Stomach smooth muscle (tissue), 2 donors: ENCODE measurements around the gene CD200R1.

ENCODE experiments used
- H3K27ac ChIP-seq: one replicate; pipeline ENCODE4 v1.7.0; 2013; ENCODE audit warnings: mild to moderate bottlenecking, low read length, inconsistent platforms
- H3K27me3 ChIP-seq, 2 donors: one replicate each; pipeline ENCODE4 v1.7.0; 2013; ENCODE audit warnings: low read length in 2 of 2; ENCODE audit not compliant: insufficient read depth in 2 of 2, control insufficient read depth in 1 of 2
- H3K36me3 ChIP-seq, 2 donors: one replicate each; pipeline ENCODE4 v1.7.0; 2013; ENCODE audit warnings: low read length in 2 of 2; ENCODE audit not compliant: control insufficient read depth in 2 of 2, insufficient read depth in 2 of 2
- H3K4me1 ChIP-seq: one replicate; pipeline ENCODE4 v1.7.0; 2013; ENCODE audit warnings: low read length; ENCODE audit not compliant: control insufficient read depth, insufficient read depth
- H3K4me3 ChIP-seq, 2 donors: one replicate each; pipeline ENCODE4 v1.7.0; 2013; ENCODE audit warnings: low read length in 2 of 2
- H3K9ac ChIP-seq, 2 donors: one replicate each; pipeline ENCODE4 v1.7.0; 2013; ENCODE audit warnings: low read length in 2 of 2, mild to moderate bottlenecking in 1 of 2
- H3K9me3 ChIP-seq, 2 donors: one replicate each; pipeline ENCODE4 v1.7.0; 2013; ENCODE audit warnings: low read length in 2 of 2; ENCODE audit not compliant: control insufficient read depth in 2 of 2
- donor health status: healthy.
- donor health status: Pancreatic carcinoma.

The CD200R1 gene, protein sequence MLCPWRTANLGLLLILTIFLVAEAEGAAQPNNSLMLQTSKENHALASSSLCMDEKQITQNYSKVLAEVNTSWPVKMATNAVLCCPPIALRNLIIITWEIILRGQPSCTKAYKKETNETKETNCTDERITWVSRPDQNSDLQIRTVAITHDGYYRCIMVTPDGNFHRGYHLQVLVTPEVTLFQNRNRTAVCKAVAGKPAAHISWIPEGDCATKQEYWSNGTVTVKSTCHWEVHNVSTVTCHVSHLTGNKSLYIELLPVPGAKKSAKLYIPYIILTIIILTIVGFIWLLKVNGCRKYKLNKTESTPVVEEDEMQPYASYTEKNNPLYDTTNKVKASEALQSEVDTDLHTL

DNA sequence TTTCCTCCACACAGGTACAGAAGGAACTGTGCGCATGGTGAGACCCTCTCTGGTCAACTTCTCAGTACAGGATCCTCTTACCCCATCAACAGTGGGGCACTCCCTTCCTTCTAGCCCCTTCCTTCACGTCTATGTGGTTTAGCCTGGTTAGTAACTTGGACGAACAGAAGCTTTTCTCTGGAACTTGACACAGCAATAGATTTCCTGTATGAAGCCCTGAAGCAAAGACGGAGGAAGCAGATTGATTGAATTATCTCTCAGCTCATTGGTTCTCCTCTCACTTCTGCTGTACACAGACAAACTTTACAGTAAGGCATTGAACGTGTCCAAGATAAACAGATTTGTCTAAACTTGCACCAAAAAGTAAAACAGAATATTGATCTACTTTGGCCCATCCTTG, at the start of gene CD200R1:
Gene CD200R1 (minus strand): TSS at position 210 of the 400 bp plus-strand sequence. CDS start 246 bp downstream, outside the sequence.
- H3K9ac ChIP-seq = no peak within 1 kb of the TSS
- H3K4me3 ChIP-seq = no peak within 1 kb of the TSS

GRCh38 chr3:113021471-113021870, 46.6 kb upstream of the CD200R1 start:
- no peaks in the 10 kb centered on the region for H3K9me3 ChIP-seq
- peaks cover 18% of the 10 kb centered on the region for H3K4me1 ChIP-seq
- H3K27me3 ChIP-seq = no peaks in the 10 kb centered on the region
- no peak overlapping the region for H3K27ac ChIP-seq
- no peak overlapping the region for H3K4me3 ChIP-seq
- no peaks in the 10 kb centered on the region for H3K36me3 ChIP-seq
- H3K9ac ChIP-seq = no peak overlapping the region

More for the DNA sequence above, at the start of gene CD200R1:
- H3K4me1 ChIP-seq = no peaks in the 10 kb centered on the region
- no peaks in the 10 kb centered on the region for H3K9me3 ChIP-seq
- H3K36me3 ChIP-seq = no peaks in the 10 kb centered on the region
- H3K27ac ChIP-seq = no peak within 1 kb of the TSS
- no peaks in the 10 kb centered on the region for H3K27me3 ChIP-seq

GRCh38 chr3:113019182-113020137, 44.6 kb upstream of the CD200R1 start:
- Histone ChIP-seq H3K9ac (peak overlapping the region; percentile 89 to 91), H3K4me1 (peaks cover 18% of the 10 kb centered on the region), H3K36me3 (peaks cover 0 to 9% of the 10 kb centered on the region in 2 donors), H3K4me3 (peak overlapping the region; percentile 89 to 90), H3K9me3 (no peaks in the 10 kb centered on the region), H3K27me3 (no peaks in the 10 kb centered on the region), H3K27ac (peak overlapping the region; percentile 87)

DNA sequence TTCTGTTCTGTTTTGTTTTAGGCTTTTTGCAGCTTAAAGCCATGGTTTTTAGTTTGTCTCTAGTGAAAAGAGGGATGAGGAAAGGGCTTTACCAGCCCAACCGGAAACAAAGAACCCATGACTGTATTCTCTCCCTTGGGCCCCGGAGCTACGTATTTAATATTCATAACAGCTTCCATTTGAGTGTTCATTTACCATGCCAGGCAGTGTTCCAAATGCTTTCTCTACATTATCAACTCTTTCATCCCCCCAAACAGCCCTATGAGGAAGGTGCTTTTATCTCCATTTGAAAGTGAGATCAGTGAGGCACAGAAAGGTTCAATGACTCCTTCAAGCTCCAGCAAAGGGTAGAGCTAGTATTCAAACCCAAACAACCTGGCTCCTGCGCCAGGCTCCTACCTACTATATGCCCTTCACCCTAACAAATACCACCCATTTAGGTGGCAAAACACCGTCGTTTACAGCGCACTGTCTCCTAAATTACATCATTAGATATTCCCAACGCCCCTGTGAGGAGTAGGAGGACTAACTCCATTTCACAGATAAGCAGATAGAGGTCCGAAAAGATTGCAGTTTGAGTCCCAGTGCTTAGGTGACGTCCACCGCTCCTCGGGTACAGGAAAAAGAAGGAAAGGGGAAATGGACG, 43.8 kb upstream of the CD200R1 start:
- H3K4me1 ChIP-seq = peaks cover 18% of the 10 kb centered on the region
- peaks cover 0 to 9% of the 10 kb centered on the region in 2 donors for H3K36me3 ChIP-seq
- peak overlapping the region; percentile 87 for H3K27ac ChIP-seq
- peak overlapping the region; percentile 89 to 90 for H3K4me3 ChIP-seq
- H3K27me3 ChIP-seq = no peaks in the 10 kb centered on the region
- H3K9me3 ChIP-seq = no peaks in the 10 kb centered on the region
- H3K9ac ChIP-seq = peak overlapping the region; percentile 89 to 91

- no peaks in the 10 kb centered on the region for H3K9me3 ChIP-seq
- H3K4me3 ChIP-seq = no peak overlapping the region
- no peak overlapping the region for H3K27ac ChIP-seq
- no peaks in the 10 kb centered on the region for H3K27me3 ChIP-seq
- H3K4me1 ChIP-seq = peaks cover 6% of the 10 kb centered on the region
- no peak overlapping the region for H3K9ac ChIP-seq
- H3K36me3 ChIP-seq = peaks cover 8 to 19% of the 10 kb centered on the region in 2 donors
Measured at GRCh38 chr3:113013593-113013992, 38.7 kb upstream of the CD200R1 start.

DNA sequence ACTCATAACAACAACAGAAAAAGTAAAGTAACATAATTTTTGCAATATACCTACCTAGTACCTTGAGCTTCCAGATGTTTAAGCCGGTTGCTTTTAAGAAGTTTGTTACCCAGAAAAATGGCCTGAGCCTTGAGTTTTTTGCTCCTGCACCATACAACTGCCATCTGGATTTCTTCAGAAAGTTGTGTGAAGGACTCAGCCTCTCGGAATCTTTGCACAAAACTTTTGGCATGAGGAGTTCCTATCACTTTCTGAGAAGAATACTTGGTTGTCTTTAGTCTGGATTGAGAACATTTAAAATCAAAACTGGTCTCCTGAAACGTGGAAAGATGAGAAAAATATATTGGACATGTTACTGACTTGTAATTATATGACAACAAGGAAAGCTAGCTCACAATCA, 33.2 kb upstream of the CD200R1 start:
- Histone ChIP-seq H3K27ac (no peak overlapping the region), H3K36me3 (peaks cover 20 to 39% of the 10 kb centered on the region in 2 donors), H3K9me3 (no peaks in the 10 kb centered on the region), H3K4me1 (no peaks in the 10 kb centered on the region), H3K9ac (no peak overlapping the region), H3K4me3 (no peak overlapping the region), H3K27me3 (no peaks in the 10 kb centered on the region)

DNA sequence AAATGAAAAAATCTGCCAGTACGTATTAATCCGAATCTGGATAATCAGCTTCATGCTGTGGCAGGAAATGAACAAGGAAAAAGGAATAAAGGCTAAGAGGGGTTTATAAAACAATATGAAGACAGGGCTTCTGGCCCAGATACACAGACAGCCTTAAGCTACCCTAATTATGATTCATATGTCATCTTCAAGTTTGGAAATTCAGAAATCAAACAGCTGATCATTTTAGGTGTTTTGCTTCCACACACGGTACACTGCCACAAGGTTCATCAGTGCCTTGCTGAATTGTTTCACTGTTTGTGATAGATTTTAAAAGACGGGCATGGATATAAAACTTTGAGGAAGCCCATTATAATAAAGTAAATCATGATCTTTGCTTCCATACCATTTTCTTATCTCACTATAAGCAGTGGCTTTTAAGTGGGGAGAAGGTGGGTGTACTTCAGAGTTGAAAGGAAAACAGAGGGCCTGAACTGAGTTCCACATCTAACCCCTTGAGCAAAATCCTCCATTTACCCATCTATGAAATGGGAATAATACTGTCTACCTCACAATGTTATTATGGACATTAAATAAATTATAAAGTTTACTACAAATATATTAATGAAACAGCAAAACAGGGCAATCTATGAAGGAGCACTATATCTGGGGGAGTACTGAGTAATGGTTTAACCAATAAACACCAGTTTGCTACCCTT, 31.6 kb upstream of the CD200R1 start:
- no peak overlapping the region for H3K4me3 ChIP-seq
- no peak overlapping the region for H3K27ac ChIP-seq
- peaks cover 21 to 34% of the 10 kb centered on the region in 2 donors for H3K36me3 ChIP-seq
- H3K9ac ChIP-seq = no peak overlapping the region
- H3K27me3 ChIP-seq = no peaks in the 10 kb centered on the region
- peaks cover 4% of the 10 kb centered on the region for H3K4me1 ChIP-seq
- H3K9me3 ChIP-seq = no peaks in the 10 kb centered on the region

DNA sequence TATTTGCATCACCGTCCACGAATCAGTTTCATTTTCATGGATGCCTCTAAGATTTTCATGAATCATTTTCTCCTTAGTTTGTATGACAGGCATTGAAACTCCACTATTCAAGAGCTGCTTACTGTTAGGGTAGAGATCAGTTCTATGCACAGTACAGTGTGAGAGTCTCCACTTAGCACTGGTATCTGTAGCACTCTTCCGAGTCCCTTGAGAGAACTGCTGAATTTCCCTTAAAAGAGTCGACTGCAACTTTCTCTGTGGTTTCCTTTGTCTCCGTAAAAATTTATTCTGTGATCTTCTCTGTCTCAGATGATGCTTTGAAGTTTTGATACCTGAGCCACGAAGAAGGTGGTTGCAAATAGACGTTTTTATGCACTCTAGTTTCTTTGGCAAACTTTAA, 30.7 kb upstream of the CD200R1 start:
- H3K27me3 ChIP-seq = no peaks in the 10 kb centered on the region
- H3K4me1 ChIP-seq = peaks cover 4% of the 10 kb centered on the region
- no peaks in the 10 kb centered on the region for H3K9me3 ChIP-seq
- H3K9ac ChIP-seq = no peak overlapping the region
- H3K4me3 ChIP-seq = no peak overlapping the region
- H3K27ac ChIP-seq = no peak overlapping the region
- peaks cover 21 to 38% of the 10 kb centered on the region in 2 donors for H3K36me3 ChIP-seq

- no peak overlapping the region for H3K9ac ChIP-seq
- peaks cover 4% of the 10 kb centered on the region for H3K4me1 ChIP-seq
- no peaks in the 10 kb centered on the region for H3K9me3 ChIP-seq
- no peak overlapping the region for H3K27ac ChIP-seq
- peaks cover 18 to 34% of the 10 kb centered on the region in 2 donors for H3K36me3 ChIP-seq
- H3K4me3 ChIP-seq = no peak overlapping the region
- no peaks in the 10 kb centered on the region for H3K27me3 ChIP-seq
Measured at GRCh38 chr3:113002679-113003078, 27.8 kb upstream of the CD200R1 start.

DNA sequence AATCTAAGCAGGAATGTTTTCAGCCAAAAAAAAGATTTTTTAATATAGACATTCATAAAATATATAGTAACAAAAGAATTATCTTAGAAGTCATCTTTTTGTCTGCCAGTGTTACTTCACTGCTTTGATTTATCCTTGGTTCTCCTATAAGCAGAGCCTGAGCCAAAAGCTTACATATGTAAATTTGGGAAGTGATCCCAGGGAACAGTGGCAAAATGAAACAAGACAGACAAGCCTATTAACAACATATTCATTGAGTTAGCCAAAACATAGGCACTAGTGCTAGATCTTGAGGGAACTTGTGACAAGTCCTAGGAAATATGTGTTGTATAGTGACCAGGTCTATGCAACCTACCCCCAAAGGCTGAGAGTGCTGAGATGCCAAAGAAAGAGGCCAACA, 27.1 kb upstream of the CD200R1 start:
- Histone ChIP-seq H3K4me1 (peaks cover 4% of the 10 kb centered on the region), H3K9me3 (no peaks in the 10 kb centered on the region), H3K36me3 (peaks cover 15 to 31% of the 10 kb centered on the region in 2 donors), H3K27ac (no peak overlapping the region), H3K9ac (no peak overlapping the region), H3K4me3 (no peak overlapping the region), H3K27me3 (no peaks in the 10 kb centered on the region)
